Mesendoderm (in vitro differentiated cells): ENCODE results near the gene JTB.

Experiments used
- DNase-seq: peaks from one replicate; pipeline ENCODE4 v3.0.0; 2013
- H2AK5ac ChIP-seq: 2 replicates; pipeline ENCODE4 v1.6.1; 2013; ENCODE audit warnings: low read length, inconsistent platforms
- H2BK120ac ChIP-seq: 2 replicates; pipeline ENCODE4 v1.6.1; 2013; ENCODE audit warnings: low read depth, mild to moderate bottlenecking, low read length, moderate library complexity, mixed read lengths
- H2BK15ac ChIP-seq: replicated peaks from 2 replicates; pipeline ENCODE4 v1.6.1; 2013; ENCODE audit warnings: low read depth, mild to moderate bottlenecking, moderate library complexity
- H2BK5ac ChIP-seq: 2 replicates; pipeline ENCODE4 v1.6.1; 2013; ENCODE audit warnings: low read length, inconsistent platforms
- H3K18ac ChIP-seq: 2 replicates; pipeline ENCODE4 v1.6.1; 2013; ENCODE audit warnings: mild to moderate bottlenecking, low read length, mixed read lengths
- H3K23ac ChIP-seq: one replicate; pipeline ENCODE4 v1.6.1; 2013; ENCODE audit warnings: low read length
- H3K27ac ChIP-seq: 2 replicates; pipeline ENCODE4 v1.5.1; 2013; ENCODE audit warnings: low read depth, mild to moderate bottlenecking, inconsistent platforms, low read length, moderate library complexity
- H3K27me3 ChIP-seq: 2 replicates; pipeline ENCODE4 v1.6.1; 2013; ENCODE audit warnings: low read length, control low read depth, mild to moderate bottlenecking, inconsistent platforms; ENCODE audit not compliant: insufficient read depth, poor library complexity
- H3K36me3 ChIP-seq: 2 replicates; pipeline ENCODE4 v1.6.1; 2013; ENCODE audit warnings: low read length, inconsistent platforms; ENCODE audit not compliant: control insufficient read depth, insufficient read depth
- H3K4ac ChIP-seq: one replicate; pipeline ENCODE4 v1.6.1; 2013; ENCODE audit warnings: low read depth, mild to moderate bottlenecking, low read length, moderate library complexity
- H3K4me1 ChIP-seq: 2 replicates; pipeline ENCODE4 v1.6.1; 2013; ENCODE audit warnings: low read depth, low read length, inconsistent platforms; ENCODE audit not compliant: control insufficient read depth
- H3K4me2 ChIP-seq: 2 replicates; pipeline ENCODE4 v1.6.1; 2013; ENCODE audit warnings: low read length
- H3K4me3 ChIP-seq: 2 replicates; pipeline ENCODE4 v1.5.1; 2013; ENCODE audit warnings: mild to moderate bottlenecking, low read length
- H3K56ac ChIP-seq: one replicate; pipeline ENCODE4 v1.6.1; 2013; ENCODE audit warnings: low read length
- H3K79me1 ChIP-seq: 2 replicates; pipeline ENCODE4 v1.6.1; 2013; ENCODE audit warnings: low read length, inconsistent platforms
- H3K79me2 ChIP-seq: 2 replicates; pipeline ENCODE4 v1.6.1; 2013; ENCODE audit warnings: mild to moderate bottlenecking, low read length; ENCODE audit not compliant: control insufficient read depth, insufficient read depth
- H3K9ac ChIP-seq: 2 replicates; pipeline ENCODE4 v1.6.1; 2013; ENCODE audit warnings: low read length, inconsistent platforms
- H4K5ac ChIP-seq: one replicate; pipeline ENCODE4 v1.6.1; 2013; ENCODE audit warnings: low read length
- H4K8ac ChIP-seq: one replicate; pipeline ENCODE4 v1.6.1; 2013; ENCODE audit warnings: low read depth, mild to moderate bottlenecking, control low read depth, low read length, moderate library complexity
- WGBS: extraction: QIAGEN DNeasy Blood & Tissue Kit; methylation state at CpG from one replicate; pipeline ENCODE4 v1.1.7; 2013; ENCODE audit warnings: low lambda C conversion rate, missing lambda C conversion rate; ENCODE audit not compliant: insufficient coverage; ENCODE audit errors: extremely low coverage; 5-methylcytosine and 5-hydroxymethylcytosine counted together

The JTB gene

GRCh38 chr1:153968000-153968363 lies 9.5 kb downstream of the JTB start:
- Histone ChIP-seq H3K4me2 (peak overlapping the region; percentile 57), H4K8ac (no peak overlapping the region), H3K79me1 (peaks cover 2% of the 10 kb centered on the region), H3K9ac (peak overlapping the region; percentile 65), H2BK120ac (no peak overlapping the region), H3K4me1 (peaks cover 2% of the 10 kb centered on the region), H3K79me2 (peaks cover 3% of the 10 kb centered on the region), H3K23ac (no peak overlapping the region), H2BK15ac (no peak overlapping the region), H2BK5ac (no peak overlapping the region), H3K36me3 (no peaks in the 10 kb centered on the region), H3K18ac (peak overlapping the region; percentile 8), H4K5ac (no peak overlapping the region), H2AK5ac (no peak overlapping the region), H3K4ac (peak overlapping the region; percentile 24), H3K27ac (no peak overlapping the region), H3K4me3 (no peak overlapping the region), H3K27me3 (no peaks in the 10 kb centered on the region), H3K56ac (peak overlapping the region; percentile 82)
- no peak for DNase-seq
- no CpG with 5 or more reads among the region's 8 CpGs for WGBS

- Histone ChIP-seq H3K56ac (peak within 1 kb of the TSS; percentile 100), H3K27me3 (no peaks in the 10 kb centered on the region), H3K4ac (peak within 1 kb of the TSS; percentile 24), H2BK120ac (no peak within 1 kb of the TSS), H3K9ac (peak within 1 kb of the TSS; percentile 100), H3K4me1 (peaks cover 2% of the 10 kb centered on the region), H2BK15ac (no peak within 1 kb of the TSS), H3K27ac (peak within 1 kb of the TSS; percentile 89), H2AK5ac (peak within 1 kb of the TSS; percentile 88), H4K5ac (peak within 1 kb of the TSS; percentile 64), H3K79me2 (peaks cover 9% of the 10 kb centered on the region), H2BK5ac (peak within 1 kb of the TSS; percentile 91), H3K4me3 (peak within 1 kb of the TSS; percentile 93), H4K8ac (no peak within 1 kb of the TSS), H3K18ac (peak within 1 kb of the TSS; percentile 57), H3K4me2 (peak within 1 kb of the TSS; percentile 99), H3K79me1 (peaks cover 4% of the 10 kb centered on the region), H3K36me3 (no peaks in the 10 kb centered on the region), H3K23ac (peak within 1 kb of the TSS; percentile 89)
- no CpG with 5 or more reads among the region's 60 CpGs for WGBS
- peak; percentile 99 for DNase-seq
Observed at GRCh38 chr1:153967107-153967999, 10.1 kb downstream of the JTB start, which contains the start of gene CREB3L4. CREB3L4 (plus strand) TSS chr1:153967902; CDS start chr1:153968526, 624 bp downstream.

GRCh38 chr1:153963850-153964331 lies 13.6 kb downstream of the JTB start:
- Histone ChIP-seq H3K18ac (peak overlapping the region; percentile 3), H2BK120ac (peak overlapping the region; percentile 29), H3K4me1 (peaks cover 5% of the 10 kb centered on the region), H3K79me2 (peaks cover 28% of the 10 kb centered on the region), H4K5ac (no peak overlapping the region), H3K36me3 (peaks cover 7% of the 10 kb centered on the region), H3K56ac (peak overlapping the region; percentile 93), H2BK15ac (no peak overlapping the region), H3K9ac (peak overlapping the region; percentile 84), H3K79me1 (peaks cover 10% of the 10 kb centered on the region), H3K23ac (no peak overlapping the region), H3K27me3 (no peaks in the 10 kb centered on the region), H4K8ac (no peak overlapping the region), H3K27ac (peak overlapping the region; percentile 83), H3K4me3 (peak overlapping the region; percentile 57), H3K4me2 (peak overlapping the region; percentile 39), H2AK5ac (peak overlapping the region; percentile 15), H2BK5ac (peak overlapping the region; percentile 66), H3K4ac (peak overlapping the region; percentile 83)
- WGBS, result no CpG with 5 or more reads among the region's 22 CpGs
- DNase-seq, result peak; percentile 96

- Histone ChIP-seq H3K4me1 (peaks cover 5% of the 10 kb centered on the region), H3K4ac (peak within 1 kb of the TSS; percentile 86), H3K79me2 (peaks cover 28% of the 10 kb centered on the region), H4K5ac (no peak within 1 kb of the TSS), H3K9ac (peak within 1 kb of the TSS; percentile 98), H3K27me3 (no peaks in the 10 kb centered on the region), H4K8ac (no peak within 1 kb of the TSS), H2BK15ac (no peak within 1 kb of the TSS), H2BK5ac (peak within 1 kb of the TSS; percentile 77), H3K4me2 (peak within 1 kb of the TSS; percentile 87), H3K4me3 (peak within 1 kb of the TSS; percentile 88), H3K27ac (peak within 1 kb of the TSS; percentile 83), H3K18ac (peak within 1 kb of the TSS; percentile 34), H2BK120ac (peak within 1 kb of the TSS; percentile 29), H3K56ac (peak within 1 kb of the TSS; percentile 97), H3K79me1 (peaks cover 10% of the 10 kb centered on the region), H3K36me3 (peaks cover 7% of the 10 kb centered on the region), H2AK5ac (peak within 1 kb of the TSS; percentile 87), H3K23ac (peak within 1 kb of the TSS; percentile 91)
- no CpG with 5 or more reads among the region's 54 CpGs for WGBS
- peak; percentile 99 for DNase-seq
Observed at GRCh38 chr1:153963030-153963849, 14.2 kb downstream of the JTB start, which contains the start of gene SLC39A1. SLC39A1 (minus strand) TSS chr1:153963537; CDS start chr1:153962715, 822 bp downstream.

- Histone ChIP-seq H4K8ac (no peak overlapping the region), H3K79me1 (peaks cover 13% of the 10 kb centered on the region), H3K27me3 (no peaks in the 10 kb centered on the region), H2BK15ac (no peak overlapping the region), H3K18ac (peak overlapping the region; percentile 34), H3K4me2 (peak overlapping the region; percentile 87), H2AK5ac (peak overlapping the region; percentile 75), H3K9ac (peak overlapping the region; percentile 98), H2BK120ac (no peak overlapping the region), H3K4me1 (peaks cover 5% of the 10 kb centered on the region), H2BK5ac (peak overlapping the region; percentile 77), H3K27ac (peak overlapping the region; percentile 61), H3K4me3 (peak overlapping the region; percentile 88), H3K79me2 (peaks cover 34% of the 10 kb centered on the region), H3K4ac (peak overlapping the region; percentile 86), H4K5ac (no peak overlapping the region), H3K23ac (peak overlapping the region; percentile 91), H3K56ac (peak overlapping the region; percentile 97), H3K36me3 (peaks cover 7% of the 10 kb centered on the region)
- WGBS, result no CpG with 5 or more reads among the region's 16 CpGs
- peak; percentile 80 for DNase-seq
Observed at GRCh38 chr1:153962088-153963029, 15.1 kb downstream of the JTB start.
